ENCODE measurements around the gene ETFA. TPM values are rescaled to one million over a fixed set of nuclear protein-coding genes. Genes with fewer than 3 reads are reported as not detected.

The ETFA gene
- total RNA-seq, 1 donor from 2014 or later: 539 TPM

GRCh38 chr15:76169911-76170800 lies 141.1 kb downstream of the ETFA start:
- ATAC-seq (ENCODE audit: poor library complexity): peak; percentile 30
- no peak for DNase-seq
- intact Hi-C loops (cut with DNase I): no loop called here

- ATAC-seq (ENCODE audit: poor library complexity) (peak; percentile 52), DNase-seq (no peak)
- intact Hi-C loops (cut with DNase I): no loop called here
These were observed 142.3 kb downstream of the ETFA start for GRCh38 chr15:76169018-76169417.

- intact Hi-C loops (cut with DNase I): no loop called here
- DNase-seq (no peak), ATAC-seq (ENCODE audit: poor library complexity) (no peak)
These were observed 142.9 kb downstream of the ETFA start for GRCh38 chr15:76168237-76168984.

- intact Hi-C loops (cut with DNase I): no loop called here
- DNase-seq (no peak), ATAC-seq (ENCODE audit: poor library complexity) (no peak)
These were observed 145.3 kb downstream of the ETFA start for GRCh38 chr15:76165951-76166350.

Other genes starting within 250 kb of the ETFA start
- not detected for gene ISL2, start 25.3 kb upstream of the ETFA start, total RNA-seq